Prostate gland (tissue), 2 donors: Measurements from ENCODE around the gene IL12RB2.

Experiments
- CTCF ChIP-seq, 4 experiments: fragments of 200-600 bp in 2 of 4; fragments of 450-650 bp in 2 of 4; sonication (generic) in 2 of 4; IDR thresholded peaks; 1 replicate in 3 of 4; 2 replicates in 1 of 4; pipeline ENCODE4 v1.5.1; 2016 to 2019; ENCODE audit warnings: antibody characterized with exemption in 4 of 4, mild to moderate bottlenecking in 2 of 4, moderate library complexity in 2 of 4
- POLR2A ChIP-seq: fragments of 450-650 bp; IDR thresholded peaks from one replicate; pipeline ENCODE4 v1.6.1; 2016; ENCODE audit warnings: antibody characterized with exemption, mild to moderate bottlenecking

DNA sequence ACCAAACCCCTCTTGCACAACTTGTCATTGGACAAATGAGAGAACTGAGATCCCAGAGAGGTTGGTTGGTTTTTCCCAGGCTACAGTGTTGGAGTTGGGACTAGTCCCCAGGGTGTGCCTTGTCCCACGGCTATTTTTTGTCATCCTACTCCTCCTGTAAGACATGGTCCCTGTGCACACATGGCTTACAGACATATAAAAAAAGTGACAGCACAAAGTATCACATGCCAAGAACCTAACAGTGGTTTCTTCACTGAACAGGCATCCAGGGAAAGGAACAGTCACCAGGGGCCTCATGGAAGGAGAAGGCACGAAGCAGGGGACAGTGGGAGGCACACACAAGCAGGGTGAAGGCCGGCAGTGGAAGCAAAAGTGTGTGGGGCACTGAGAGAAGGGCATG, 86.1 kb downstream of the IL12RB2 start:
- TF ChIP-seq CTCF (IDR thresholded peaks at IDR 0.05) (no peak), POLR2A (no peak)
